Measurements from ENCODE around the gene NDFIP1.

The NDFIP1 gene, protein sequence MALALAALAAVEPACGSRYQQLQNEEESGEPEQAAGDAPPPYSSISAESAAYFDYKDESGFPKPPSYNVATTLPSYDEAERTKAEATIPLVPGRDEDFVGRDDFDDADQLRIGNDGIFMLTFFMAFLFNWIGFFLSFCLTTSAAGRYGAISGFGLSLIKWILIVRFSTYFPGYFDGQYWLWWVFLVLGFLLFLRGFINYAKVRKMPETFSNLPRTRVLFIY

DNA sequence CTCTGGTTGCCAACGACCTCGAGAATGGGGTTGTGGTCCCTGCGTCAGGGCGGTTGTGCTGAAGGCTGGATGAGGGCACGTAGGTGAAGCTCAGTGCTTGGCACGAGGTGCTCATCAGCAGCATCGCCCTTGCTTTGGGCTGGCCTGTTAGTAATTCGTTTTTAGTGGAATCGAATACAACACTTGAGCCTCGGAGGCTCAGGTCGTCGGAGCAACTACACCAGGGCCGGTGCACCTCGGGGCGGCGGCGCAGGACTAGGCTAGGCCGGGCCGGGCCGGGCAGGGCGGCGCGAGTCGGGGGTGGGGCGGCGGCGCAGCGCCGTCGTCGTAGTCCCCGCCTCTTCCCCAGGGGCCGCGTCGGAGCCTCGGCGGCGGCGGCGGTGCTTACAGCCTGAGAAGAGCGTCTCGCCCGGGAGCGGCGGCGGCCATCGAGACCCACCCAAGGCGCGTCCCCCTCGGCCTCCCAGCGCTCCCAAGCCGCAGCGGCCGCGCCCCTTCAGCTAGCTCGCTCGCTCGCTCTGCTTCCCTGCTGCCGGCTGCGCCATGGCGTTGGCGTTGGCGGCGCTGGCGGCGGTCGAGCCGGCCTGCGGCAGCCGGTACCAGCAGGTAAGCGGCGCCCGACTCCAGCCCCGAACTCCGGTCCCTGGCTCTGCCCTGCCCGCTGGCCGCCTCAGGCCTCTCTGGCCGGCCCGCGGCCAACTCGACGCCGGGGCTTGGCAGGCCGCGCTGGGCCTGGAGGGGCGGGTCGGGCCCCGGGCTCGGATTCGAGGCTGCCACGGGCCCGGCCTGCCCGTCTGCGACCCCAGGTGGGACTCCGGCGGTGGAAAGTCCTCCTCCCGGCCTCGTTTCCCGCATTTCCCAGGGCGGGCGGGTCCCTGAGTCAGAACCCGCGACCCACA is at the start of gene NDFIP1:
NDFIP1 (plus strand) TSS at position 348 of the 899 bp plus-strand sequence; CDS start at position 544, 196 bp downstream.
- FAIRE-seq (no peak), DNase-seq (ENCODE audit: insufficient read length, low spot score) (peak; percentile 72)
- TF ChIP-seq POLR2A (IDR thresholded peaks at IDR 0.05; ENCODE audit: low read depth, low read length): peak; percentile 90

DNA sequence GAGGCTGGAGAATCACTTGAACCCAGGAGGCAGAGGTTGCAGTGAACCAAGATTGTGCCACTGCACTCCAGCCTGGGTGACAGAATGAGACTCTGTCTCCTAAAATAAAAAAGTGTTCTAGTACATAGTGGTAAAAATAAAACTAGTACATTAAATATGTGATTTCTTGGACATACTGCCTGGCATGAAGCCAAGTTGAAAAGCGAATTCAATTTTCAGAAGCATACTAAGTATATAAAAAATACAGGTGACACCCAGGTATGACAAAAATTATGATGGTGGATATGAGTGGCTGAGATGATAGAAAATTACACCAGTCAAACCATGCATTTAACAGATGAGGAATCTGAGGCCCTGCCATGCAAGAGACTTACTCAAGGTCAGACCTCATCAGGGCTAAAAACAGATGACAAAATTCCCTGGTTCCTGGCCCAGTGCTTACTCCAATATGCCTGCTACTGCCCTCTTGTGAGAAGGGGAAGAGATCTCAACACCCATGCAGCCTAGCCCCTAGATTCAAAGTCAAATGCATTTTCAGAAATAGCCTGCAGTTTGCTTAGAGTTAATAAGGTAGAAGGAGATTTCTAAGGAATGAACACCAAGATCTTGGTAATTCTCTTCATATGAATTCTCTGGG is 49.2 kb upstream of the NDFIP1 start:
- no peak for TF ChIP-seq POLR2A (IDR thresholded peaks at IDR 0.05; ENCODE audit: low read depth, low read length)
- FAIRE-seq: no peak

DNA sequence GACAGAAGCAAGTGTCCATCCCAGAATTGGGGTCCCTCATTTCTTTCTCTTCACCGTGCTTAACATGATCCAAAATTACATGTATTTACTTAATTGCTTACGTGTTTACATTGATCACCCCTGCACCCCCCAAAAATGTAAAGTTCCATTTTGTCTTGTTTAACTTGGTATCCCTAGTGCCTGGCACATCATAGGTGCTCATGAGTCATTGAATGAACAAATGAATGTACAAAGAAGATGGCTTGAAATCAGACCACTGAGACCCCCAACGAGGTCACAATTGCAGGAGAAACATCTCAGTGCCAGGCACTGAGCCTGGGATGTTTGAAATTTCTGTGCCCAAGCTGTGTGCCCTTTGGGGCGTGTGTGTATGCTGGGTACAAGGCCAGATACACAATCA is 45.2 kb upstream of the NDFIP1 start:
- no peak for DNase-seq (ENCODE audit: insufficient read length, low spot score)
- no peak for TF ChIP-seq POLR2A (IDR thresholded peaks at IDR 0.05; ENCODE audit: low read depth, low read length)
- FAIRE-seq: no peak

More for the DNA sequence above, 49.2 kb upstream of the NDFIP1 start:
- DNase-seq (ENCODE audit: insufficient read length, low spot score): no peak

DNA sequence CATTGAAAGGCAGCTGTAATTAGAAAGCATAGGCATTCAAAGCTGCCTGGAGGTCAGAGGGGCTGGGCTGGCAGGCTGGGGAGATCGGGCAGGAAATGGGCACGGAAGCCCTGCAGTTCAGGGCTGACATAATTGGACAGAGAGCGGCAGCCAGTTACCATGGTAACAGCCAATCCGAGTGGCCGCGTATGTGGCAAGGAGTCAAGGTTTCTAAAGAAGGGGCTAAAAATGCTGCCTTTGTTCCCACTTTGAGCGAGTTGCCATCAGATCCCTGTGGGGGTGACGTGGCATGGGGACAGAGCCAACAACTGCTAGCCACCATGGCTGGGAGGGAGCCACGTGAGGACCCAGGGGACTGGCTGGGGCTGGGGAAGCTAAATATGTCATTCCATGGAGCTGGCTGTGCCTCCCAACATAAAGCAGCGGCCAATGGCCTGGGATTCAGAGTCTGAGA is 44.7 kb upstream of the NDFIP1 start:
- no peak for FAIRE-seq

DNA sequence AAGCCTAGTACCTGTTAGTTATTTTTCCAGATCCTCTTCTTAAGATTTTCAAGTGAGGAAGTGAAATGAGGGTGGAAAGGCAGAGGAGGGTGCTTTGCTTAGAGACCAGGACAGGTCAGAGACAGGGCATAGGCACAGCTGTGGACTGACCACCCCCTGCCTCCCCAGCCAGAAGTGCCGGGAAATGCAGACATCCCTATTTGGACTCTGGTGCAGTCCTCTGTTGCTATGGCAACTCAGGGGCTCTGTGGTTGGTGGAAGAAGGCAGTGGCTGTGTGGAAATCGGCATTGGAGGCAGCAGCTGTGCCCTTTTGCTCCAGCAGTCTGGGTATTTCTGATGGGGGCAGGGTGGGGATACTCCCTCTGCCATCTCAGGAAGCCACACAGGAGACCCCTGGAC is 43.3 kb upstream of the NDFIP1 start:
- no peak for TF ChIP-seq POLR2A (IDR thresholded peaks at IDR 0.05; ENCODE audit: low read depth, low read length)
- FAIRE-seq: no peak
- no peak for DNase-seq (ENCODE audit: insufficient read length, low spot score)

More for the DNA sequence above, 44.7 kb upstream of the NDFIP1 start:
- peak; percentile 47 for DNase-seq (ENCODE audit: insufficient read length, low spot score)
- TF ChIP-seq POLR2A (IDR thresholded peaks at IDR 0.05; ENCODE audit: low read depth, low read length): no peak

DNA sequence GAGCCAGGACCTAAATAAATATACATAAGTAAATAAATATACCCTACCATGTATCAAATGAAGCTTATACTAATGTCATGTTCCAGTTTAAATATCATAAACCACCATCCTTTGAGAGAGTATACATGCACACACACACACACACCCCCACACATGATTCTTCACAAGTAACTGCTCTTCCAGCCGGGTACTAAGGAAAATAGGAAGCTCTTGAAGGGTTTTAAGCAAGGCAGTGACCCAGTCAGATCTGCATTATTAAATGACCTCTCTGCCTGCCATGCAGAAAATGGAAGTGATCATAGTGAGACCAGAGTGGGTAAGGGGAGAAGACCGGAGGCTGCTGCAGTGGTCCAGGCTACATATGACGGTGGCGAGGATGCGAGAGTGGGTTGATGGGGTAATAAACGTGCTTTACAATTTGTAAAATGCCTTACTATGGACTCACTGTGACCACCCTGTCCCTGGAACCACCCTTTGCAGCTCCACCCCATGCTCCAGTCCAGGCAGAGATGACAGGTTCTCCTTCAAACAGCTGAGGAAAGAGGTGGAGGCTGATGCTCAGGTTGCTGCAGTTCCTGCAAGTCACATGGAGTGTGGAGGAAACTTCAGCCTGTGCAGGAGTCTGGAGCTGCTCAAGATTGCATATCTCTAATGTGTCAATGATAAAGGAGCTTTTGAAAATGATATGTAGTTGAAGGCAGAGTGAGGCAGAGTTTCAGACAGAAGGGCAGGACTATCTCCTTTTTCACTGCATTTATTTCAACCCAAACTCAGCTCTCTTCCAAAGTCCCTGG is 38.8 kb upstream of the NDFIP1 start:
- FAIRE-seq (no peak), DNase-seq (ENCODE audit: insufficient read length, low spot score) (no peak)
- no peak for TF ChIP-seq POLR2A (IDR thresholded peaks at IDR 0.05; ENCODE audit: low read depth, low read length)

DNA sequence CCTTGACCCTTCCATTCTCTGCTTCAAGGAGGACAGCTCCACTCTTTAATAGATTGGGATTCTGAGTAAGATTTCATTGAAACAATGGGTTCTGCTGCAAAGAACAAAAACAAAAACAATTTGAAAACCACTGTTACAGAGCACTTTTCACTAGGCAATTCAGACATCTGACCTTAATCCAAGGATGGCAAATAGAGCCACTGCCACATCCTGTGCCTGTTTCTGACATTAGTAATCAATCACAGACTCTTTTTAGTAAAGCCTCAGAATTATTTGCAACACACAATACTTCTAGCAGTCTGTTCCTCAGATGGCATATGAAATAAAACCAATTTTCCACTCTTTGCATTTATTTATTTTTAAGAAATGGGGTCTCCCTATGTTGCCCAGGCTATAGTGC is 37.8 kb upstream of the NDFIP1 start:
- FAIRE-seq (no peak), DNase-seq (ENCODE audit: insufficient read length, low spot score) (no peak)
- TF ChIP-seq POLR2A (IDR thresholded peaks at IDR 0.05; ENCODE audit: low read depth, low read length): no peak

DNA sequence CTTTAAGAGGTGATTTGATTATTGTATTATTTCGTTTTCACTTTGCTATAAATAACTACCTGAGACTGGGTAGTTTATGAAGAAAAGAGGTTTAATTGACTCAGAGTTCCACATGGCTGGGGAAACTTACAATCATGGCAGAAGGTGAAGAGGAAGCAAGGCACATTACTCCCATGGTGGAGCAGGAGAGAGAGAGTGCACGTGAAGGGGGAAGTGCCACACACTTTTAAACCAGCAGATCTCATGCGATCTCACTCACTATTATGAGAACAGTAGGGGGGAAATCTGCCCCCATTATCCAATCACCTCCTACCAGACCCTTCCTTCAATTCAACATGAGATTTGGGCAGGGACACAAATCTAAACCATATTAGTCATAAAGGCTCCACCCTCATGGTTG is 36.1 kb upstream of the NDFIP1 start:
- FAIRE-seq (no peak), DNase-seq (ENCODE audit: insufficient read length, low spot score) (no peak)
- no peak for TF ChIP-seq POLR2A (IDR thresholded peaks at IDR 0.05; ENCODE audit: low read depth, low read length)

DNA sequence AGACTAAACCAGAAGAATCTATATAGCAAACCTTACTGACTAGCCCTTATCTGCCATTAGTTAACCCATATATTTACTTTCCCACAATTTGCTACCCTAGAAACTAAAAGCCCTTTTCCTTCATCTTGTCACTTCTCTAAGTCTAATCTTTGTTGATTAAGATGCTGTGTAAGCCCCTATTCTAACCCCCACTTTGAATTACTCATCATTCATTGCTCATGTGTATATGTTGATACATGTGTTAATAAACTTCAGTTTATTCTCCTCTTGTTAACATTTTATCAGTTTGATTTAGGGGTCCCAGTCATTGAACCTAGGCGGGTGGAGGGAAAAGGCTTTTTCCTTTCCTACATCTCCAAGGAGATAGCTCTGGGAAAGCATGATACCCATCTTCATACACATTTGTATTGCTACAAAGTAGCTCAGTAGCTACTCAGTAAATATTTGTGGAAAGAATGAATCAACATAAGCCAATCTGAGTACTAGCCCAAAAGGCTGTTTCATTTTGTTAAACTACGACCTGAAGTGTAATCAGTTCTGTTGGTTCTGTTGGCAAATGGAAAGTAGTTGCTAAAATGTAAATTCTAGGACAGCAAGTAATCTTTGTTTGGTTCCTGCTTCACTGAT is 35.1 kb upstream of the NDFIP1 start:
- FAIRE-seq: no peak
- TF ChIP-seq POLR2A (IDR thresholded peaks at IDR 0.05; ENCODE audit: low read depth, low read length): no peak

DNA sequence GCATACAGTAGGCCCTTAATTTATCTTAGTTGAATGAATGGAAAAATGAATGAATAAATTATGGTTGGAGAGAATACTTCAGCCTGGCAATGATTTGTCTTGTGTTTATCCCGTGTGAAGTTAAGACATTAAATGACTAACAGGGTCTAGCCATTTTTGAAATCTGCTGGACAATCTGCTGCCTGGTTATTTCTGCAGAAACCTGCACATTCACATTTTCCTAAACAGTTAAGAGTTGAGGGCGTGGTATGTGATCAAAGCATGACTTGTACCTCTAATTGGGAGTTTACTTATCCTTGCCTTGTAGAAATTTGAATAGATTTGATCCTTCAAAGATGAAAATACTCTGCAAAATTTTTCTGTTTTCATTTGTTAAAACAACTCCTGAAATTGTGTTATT is 34.6 kb upstream of the NDFIP1 start:
- TF ChIP-seq POLR2A (IDR thresholded peaks at IDR 0.05; ENCODE audit: low read depth, low read length): no peak
- FAIRE-seq (no peak), DNase-seq (ENCODE audit: insufficient read length, low spot score) (no peak)

More for the DNA sequence above, 35.1 kb upstream of the NDFIP1 start:
- no peak for DNase-seq (ENCODE audit: insufficient read length, low spot score)

DNA sequence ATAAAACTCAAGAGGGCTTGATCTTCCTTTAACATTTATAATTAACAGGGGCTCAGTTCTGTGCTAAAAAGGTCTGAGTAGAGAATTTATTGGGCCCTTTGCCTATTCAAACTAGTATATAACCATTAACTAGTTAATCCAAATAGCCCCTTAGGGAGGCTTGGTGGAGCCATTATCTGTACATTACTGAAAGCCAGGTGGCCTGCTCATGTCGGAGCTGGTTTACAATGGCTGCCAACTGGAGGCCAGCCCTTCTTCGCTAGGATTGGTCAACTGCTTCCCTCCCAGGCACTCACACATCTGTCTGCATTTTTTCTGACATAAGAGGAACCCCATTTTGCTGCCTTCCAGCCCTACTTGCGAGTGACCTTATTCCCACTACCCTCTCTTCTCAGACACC is 30.4 kb upstream of the NDFIP1 start:
- DNase-seq (ENCODE audit: insufficient read length, low spot score) (no peak), FAIRE-seq (no peak)
- no peak for TF ChIP-seq POLR2A (IDR thresholded peaks at IDR 0.05; ENCODE audit: low read depth, low read length)

DNA sequence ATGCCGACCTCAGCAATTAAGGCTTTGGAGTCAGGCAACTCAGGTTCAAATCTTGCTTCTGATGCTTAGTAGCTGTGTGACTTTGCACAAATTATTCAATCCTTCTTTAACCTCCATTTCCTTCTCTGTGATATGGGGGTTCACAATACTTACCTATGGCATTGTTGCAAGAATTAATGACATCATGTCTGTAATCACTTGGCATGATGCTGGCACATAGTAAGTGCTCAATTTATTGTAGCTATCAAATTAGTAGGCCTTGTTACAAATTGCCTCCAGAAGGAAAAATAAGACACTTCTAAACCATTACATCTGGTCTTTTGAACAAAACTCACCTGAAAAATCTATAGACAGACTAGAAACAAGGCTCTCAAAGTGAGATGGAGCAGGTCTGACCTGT is 29.9 kb upstream of the NDFIP1 start:
- FAIRE-seq: no peak
- DNase-seq (ENCODE audit: insufficient read length, low spot score): no peak
- no peak for TF ChIP-seq POLR2A (IDR thresholded peaks at IDR 0.05; ENCODE audit: low read depth, low read length)

DNA sequence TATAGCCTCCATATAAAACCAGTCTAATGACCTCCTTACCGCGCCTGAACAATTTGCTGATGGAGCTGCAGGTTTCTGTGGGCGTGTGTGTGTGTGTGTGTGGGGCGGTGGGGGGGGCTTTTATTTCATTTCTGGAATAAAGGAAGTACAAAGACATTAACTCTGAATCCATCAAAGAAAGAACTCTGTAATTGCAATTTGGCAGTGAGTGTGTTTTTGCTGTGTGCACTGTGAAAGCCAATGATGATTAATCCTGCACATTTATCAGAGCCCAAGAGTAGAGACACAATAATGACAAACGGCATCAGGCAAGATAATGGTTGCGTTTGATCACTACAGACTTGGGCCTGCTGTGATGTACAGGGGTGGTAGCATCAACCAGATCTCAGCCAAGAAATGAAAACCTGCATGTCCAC is 29.3 kb upstream of the NDFIP1 start:
- no peak for TF ChIP-seq POLR2A (IDR thresholded peaks at IDR 0.05; ENCODE audit: low read depth, low read length)
- no peak for DNase-seq (ENCODE audit: insufficient read length, low spot score)
- no peak for FAIRE-seq
